HG03064 (cell line): ENCODE data around the gene PWWP2A.
"Not testable (repeated sequence)": the region's sequence is repeated elsewhere in the genome, so short reads cannot be mapped to it uniquely, and the experiment has no call there.

Experiments
- ATAC-seq: cut with Tn5 transposase; IDR thresholded peaks from one replicate; pipeline ENCODE4 v1.9.1; 2021; ENCODE audit warnings: low read depth; ENCODE audit not compliant: unreplicated experiment

Gene PWWP2A

DNA sequence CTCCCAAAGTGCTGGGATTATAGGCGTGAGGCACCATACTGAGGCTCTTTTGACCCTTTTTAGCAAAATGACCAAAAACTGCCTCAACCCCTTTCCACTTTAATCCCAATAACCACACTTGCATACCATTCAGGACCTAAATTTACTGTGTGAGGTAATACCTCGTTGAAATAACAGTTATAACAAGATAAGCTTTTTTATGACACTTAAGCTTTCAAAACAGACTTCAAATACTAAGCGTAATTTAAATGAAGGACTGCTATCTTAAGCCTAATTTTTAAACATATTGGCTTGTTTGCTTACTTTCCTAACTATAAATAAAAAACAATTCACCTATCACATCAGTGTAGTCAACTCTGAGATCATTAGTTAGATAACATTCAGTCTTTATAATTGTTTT is 37.8 kb downstream of the PWWP2A start:
- no peak for ATAC-seq

DNA sequence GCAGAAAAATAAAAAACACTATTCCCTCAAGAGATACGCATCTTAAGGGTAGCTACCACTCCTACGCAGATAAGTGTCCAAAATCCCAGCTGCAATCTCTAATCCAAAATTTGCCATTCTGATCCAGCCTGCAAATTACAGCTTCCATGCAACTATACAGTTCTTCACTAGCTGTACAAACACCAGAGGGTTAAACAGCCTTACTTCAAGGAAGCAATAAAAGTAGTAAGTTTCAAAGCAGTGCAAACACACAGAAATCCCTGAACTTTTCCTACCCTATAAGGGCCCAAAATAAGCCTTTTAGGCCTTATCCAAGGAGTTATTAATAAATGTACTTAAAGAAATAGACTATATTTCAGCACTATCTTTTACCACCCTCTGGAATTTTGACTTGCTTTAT is 39.5 kb downstream of the PWWP2A start:
- ATAC-seq: no peak

DNA sequence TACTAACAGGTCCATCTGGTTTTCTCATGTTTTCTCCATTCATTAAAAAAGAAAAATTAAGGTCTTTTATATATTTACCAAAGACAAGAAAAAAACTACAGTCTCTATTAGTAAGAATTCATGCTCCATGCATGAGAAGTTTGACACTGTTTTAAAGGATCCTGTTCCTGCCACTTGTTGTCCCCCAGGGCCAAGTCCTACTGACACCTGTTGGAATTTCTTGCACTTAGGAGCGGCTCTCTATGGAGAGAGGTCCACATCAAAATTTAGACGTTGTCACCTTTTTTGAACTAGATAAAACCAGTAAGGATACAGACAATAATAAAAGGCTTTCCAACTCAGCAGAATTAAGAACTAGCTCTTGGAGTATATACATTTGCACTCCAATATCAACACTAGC is 42.3 kb downstream of the PWWP2A start:
- no peak for ATAC-seq

DNA sequence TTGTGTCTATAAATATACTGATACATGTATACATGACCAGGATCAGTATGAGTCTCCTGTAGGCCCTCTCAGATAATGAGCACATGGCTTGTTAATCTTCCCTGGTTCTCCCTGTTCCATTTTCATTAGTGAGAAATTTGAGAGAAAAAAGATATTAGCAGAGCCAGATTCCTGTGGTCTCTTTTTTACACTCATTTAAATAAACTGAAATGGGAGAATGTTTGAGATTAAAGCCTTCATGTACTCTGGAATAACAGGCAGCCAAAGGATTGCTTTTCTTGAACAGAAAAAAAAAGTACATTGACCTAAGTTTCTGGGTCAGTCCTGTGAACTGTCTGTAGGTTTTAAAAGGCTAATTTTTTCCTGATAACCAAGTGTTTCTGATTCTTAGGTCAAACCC is 44.2 kb downstream of the PWWP2A start:
- ATAC-seq: no peak

DNA sequence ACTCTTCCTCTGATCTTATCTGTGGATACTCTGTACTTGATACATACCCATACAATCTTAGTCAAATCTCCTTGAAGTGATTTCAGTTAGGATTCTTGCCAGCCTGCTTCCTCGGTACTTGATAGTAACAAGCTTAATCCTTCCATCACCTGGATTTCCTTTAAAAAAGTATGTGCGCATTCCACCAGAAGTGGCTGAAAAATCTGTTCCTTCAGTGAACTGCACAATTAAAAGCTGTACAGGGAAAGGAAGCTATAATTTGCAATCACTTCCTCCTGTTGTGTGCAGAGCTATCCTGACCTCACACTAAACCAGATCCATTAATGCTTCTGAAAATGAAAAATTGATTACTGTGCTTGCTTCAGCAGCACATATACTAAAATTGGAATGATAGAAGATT is 47.3 kb downstream of the PWWP2A start:
- no peak for ATAC-seq

DNA sequence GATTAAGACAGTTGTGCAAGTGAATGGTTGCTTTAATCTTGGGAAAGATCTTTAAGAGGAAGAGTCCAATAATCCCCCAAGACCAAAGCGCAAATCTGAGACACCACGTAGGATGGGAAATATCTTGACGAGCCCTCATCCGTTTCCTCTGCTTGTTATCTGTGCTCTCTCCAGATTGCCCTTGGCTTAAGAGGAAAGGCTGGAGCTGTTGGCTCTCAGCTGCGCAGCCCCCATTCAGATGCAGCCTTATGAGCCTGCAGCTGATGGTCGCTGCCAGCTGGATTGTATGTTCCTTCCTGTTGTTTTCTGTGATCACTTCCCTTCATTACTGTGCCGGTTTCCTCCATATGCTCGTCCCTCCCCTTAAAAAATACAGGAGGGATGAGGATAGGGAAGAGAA is 47.7 kb downstream of the PWWP2A start:
- ATAC-seq: no peak

DNA sequence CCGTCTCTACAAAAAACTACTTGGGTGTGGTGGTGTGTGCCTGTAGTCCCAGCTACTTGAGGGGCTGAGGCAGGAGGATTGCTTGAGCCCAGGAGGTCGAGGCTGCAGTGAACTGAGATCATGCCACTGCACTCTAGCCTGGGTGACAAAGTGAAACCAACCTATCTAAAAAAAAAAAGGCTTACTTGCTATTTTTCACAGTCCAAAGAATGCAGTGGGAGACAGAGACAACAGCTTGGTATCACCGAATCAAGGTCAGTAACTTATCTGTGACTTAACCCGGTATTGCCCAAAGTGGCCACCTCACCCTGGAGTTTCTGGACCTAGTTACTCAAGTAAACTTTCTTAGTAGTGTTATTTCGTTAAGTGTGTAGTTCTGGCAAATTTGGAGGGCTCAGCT is 50.1 kb downstream of the PWWP2A start:
- ATAC-seq: not testable (repeated sequence)

DNA sequence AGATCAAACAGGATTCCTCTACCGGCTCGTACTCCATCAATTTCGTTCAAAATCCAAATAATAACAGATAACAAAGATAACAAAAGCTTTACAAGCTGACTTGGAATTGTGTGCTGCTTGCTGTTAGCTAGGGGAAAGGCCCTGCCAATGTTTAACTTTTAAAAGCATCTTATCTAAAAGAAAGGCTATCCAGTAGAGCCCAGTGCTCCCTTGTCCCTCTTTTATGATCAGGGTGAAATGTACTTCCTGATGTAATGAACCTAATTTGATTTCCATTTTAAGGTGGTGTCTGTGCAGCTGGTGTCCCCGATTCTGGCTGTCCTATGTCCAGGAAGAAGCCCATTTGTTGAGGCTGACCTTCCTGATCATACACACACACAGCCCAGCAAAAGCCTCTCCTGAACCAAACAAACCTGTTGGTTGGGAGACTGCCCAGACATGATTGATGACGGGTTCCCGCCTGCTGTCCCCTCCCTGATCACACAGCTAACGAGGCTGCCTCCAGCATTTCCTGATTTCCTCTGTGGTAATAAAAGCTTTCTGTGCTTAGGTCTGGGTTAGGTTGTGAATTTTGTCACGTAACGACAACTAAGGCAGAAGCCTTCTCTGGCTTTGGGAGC is 54.1 kb downstream of the PWWP2A start:
- ATAC-seq: no peak

DNA sequence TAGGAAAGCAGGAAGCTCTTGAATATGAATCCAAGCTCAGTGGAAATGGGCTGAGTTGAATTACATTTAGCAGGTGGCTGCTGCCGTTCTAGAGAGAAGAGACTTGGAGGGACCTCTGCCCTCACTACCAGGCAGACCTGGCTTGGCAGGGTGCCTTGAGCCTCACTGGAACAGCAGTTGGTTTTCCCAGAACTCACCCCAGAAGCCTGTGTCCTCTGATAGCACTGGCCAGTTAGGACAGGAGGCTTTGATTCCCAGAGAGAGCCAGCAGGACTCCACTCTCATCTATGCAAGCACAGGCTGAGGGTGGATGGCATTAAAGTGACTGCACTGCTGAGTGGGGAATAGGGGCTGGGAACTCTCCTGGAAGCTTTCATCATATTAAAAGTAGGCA is 54.8 kb downstream of the PWWP2A start:
- no peak for ATAC-seq

DNA sequence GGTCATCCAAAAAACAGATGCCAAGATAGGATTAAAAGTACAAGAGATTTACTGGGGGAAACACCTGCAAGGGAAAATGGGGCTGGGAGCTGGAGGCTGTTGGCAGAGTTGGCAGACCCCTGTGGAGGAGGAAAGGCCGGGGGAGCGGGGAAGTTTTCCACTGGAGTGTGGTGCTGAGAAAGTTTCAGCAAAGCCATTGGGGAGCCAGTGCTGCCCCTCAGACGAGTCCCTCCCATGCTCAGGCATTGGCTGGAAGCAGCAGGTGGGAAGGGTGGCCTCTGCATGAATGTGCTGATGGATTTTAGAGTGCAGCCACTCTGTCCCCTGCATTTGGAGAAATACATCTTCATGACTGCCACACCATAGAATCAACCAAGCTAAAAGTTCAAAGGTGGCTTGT is 57.5 kb downstream of the PWWP2A start:
- no peak for ATAC-seq

DNA sequence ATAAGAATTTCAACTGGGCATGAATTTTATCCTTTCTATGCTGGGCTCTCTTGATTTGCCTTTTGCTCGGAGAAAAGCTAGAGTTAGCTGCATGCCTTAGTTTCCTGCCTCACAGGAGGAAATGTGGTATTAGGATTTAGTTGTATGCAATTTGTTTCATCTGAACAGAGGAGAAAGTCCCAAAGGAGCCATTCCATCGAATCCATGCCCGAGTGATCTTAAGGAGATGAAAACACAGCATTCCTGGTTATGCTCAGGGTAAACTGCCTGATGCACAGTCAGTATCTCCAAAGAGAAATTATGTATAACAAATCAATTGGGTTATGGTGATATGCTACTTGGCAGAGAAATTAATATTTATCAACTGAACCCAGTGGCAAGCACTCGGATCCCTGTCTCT is 59.2 kb downstream of the PWWP2A start:
- no peak for ATAC-seq

DNA sequence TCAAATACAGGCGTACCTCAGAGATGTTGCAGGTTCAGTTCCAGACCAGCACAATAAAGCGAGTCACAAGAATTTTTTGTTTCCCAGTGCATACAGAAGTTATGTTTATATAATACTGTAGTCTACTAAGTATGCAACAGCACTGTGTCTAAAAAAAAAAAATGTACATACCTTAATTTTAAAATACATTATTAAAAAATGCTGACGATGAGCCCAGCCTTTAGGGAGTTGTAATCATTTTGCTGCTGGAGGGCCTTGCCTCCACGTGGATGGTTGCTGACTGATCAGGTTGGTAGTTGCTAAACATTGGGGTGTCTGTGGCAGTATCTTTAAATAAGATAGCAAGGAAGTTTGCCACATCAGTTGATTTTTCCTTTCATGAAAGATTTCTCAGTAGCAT is 62.0 kb downstream of the PWWP2A start:
- ATAC-seq: no peak

DNA sequence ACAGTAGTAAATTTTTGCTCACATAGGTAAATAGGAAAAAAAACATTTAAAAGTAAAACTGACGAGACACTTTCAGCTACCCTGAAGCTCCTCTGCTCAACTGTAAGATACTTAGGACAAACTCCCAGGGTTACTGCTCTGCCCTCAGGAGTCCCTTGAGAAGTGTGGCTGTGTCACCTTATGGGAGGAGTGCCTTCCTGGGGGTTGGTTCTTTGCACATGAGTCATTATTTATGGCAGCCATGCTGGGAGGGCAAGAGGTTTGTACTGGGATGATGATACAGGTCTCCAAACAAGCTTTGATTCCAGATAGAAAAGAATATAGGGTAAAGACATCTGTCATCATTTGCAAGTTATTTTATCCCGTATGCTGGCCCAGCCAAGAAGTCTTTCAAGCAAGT is 64.4 kb downstream of the PWWP2A start:
- no peak for ATAC-seq

DNA sequence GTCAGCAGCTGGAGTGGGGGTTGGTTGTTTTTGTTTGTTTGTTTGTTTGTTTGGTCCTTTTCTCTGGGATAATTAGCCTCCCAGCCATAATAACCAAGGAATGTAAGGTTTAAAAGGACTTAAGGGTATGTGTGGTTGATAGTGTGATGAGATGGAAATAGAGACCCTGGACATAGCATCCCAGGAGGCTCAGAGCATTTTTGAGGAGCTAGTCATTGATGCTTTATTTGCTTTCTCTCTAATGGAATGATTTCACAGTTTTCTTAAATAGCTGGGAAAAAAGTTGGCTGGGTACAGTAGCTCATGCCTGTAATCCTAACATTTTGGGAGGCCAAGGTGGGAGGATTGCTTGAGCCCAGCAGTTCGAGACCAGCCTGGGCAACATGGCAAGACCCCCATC is 65.2 kb downstream of the PWWP2A start:
- ATAC-seq: no peak

DNA sequence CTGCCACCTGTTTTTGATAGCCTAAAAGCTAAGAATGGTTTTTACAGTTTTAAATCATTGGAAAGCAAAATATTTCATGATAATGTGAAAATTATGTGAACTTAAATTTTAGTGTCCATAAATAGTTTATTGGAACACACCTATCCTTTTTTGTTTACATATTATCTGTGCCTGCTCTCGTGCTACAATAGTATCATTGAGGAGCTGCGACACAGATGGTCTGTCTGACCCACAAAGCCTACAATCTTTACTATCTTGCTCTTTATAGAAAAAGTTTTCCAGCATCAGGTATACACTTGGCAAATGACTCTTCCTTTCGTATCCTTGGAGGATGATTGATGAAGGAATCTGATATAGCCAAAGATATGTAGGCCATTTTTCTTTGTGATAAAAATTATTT is 70.2 kb downstream of the PWWP2A start:
- ATAC-seq: no peak

DNA sequence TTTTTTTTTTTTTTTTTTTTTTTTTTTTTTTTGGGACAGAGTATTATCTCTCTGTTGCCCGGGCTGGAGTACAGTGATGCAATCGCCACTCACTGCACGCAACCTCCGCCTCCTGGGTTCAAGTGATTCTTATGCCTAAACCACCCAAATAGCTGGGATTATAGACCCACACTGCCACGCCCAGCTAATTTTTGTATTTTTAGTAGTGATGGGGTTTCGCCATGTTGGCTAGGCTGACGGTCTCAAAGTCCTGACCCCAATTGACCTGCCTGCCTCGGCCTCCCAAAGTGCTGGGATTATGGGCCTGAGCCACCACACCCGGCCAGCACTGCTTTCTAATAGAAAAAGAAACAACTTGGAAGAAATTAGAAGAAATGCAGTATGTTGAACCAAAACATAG is 71.1 kb downstream of the PWWP2A start:
- ATAC-seq: no peak

DNA sequence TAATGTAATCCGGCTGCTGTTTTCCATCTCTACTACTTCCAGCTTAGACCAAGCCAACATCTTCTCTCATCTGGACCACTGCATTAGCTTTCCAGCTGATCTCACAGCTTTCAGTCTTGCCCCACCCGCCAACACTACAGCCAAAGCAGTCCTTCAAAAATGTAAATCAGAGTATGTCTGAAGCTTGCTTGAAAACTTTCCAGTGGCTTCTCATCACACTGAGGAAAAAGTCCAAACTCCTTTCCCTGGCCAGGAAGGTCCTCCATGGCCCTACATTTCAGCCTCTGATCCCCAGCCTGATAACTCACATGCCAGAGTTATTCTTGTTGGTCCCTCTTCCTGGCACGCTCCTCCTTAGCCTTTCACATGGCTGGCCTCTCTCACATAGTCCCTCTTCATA is 71.8 kb downstream of the PWWP2A start:
- no peak for ATAC-seq

DNA sequence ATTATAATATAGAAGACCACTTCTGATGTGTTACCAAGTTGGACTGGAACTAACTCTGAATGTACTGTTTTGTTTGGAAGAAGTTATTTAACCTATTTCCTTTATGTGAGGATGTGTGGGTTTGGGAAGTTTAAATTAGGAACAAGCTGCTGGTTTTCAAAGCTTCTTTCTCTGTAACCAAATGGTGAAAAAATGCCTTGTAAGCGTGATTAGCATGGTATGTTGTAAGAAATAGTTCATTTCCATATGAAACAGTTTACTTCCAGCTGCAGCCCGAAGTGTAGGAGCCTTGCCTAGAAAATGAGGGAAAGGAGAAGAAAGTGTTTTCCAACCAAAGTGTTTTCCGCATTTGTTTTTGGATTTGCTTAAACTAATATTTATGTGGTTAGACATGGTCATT is 74.3 kb downstream of the PWWP2A start:
- ATAC-seq: no peak

DNA sequence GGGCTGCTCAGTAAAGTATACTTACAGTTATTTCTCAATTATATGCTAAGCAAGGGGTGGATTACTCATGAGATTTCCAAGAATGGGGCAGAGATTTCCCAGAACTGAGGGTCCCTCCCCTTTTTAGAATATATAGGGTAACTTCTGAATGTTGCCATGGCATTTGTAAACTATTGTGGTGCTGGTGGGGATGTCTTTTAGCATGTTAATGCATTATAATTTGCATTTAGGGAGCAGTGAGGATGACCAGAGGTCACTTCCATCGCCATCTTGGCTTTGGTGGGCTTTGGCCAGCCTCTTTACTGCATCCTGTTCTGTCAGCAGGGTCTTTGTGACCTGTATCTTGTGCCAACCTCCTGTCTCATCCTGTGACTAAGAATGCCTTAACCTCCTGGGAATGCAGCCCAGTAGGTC is 74.9 kb downstream of the PWWP2A start:
- ATAC-seq: no peak

DNA sequence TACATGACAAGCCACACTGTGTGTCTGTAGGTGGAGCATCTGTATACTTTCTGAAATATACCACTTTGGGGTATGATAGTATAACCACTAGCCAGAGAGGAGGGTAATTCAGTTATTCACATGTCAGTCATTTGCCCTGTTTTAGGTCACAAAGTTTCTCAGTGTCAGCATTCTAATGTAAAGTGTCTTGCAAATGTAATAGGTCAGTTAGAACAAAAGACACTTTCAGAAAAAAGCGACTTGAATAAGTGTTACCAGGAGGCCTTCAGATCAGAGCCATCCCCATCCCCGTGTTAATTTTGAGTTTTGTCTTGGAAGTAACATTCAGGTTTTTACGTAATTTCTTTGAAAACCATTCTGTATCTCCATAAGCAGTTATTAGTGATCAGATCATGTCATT is 76.6 kb downstream of the PWWP2A start:
- ATAC-seq: no peak
